HTERT RPE-1 (cell line): ENCODE measurements around the gene VEPH1.

Experiments
- in situ Hi-C: fragments of 300-500 bp; cut with MboI; formaldehyde crosslinking; loops from 4 replicates; pipeline ENCODE4 v1.14.3; 2020; ENCODE audit warnings: low sequenced_read_pairs

VEPH1 gene

DNA sequence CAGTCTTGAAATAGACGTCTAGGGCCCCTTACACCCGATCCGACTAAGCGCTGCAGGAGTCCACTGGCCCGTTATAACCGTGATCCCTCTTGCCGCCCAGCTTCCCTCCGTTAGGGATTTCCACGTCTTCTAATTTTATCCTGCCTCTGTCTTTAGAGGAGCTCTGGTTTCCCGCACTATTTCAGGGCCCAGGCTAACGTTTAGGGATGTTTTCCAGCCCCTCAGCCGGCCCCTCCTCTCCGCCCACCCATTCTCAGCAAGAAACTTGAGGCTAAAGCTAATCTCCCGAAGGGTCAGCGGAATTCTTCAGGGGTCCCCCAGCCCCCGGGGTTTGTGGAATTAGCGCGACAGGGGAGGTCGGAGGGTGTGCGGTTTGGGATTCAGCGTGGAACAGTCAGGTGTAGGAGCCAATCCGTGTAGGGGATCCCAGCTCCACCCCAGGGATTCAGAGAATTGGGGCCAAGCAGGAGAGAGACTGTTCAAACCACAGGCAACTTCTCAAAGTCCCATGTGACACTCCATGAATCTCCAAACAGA, 65.0 kb downstream of the VEPH1 start:
- in situ Hi-C loops: no loop called here

DNA sequence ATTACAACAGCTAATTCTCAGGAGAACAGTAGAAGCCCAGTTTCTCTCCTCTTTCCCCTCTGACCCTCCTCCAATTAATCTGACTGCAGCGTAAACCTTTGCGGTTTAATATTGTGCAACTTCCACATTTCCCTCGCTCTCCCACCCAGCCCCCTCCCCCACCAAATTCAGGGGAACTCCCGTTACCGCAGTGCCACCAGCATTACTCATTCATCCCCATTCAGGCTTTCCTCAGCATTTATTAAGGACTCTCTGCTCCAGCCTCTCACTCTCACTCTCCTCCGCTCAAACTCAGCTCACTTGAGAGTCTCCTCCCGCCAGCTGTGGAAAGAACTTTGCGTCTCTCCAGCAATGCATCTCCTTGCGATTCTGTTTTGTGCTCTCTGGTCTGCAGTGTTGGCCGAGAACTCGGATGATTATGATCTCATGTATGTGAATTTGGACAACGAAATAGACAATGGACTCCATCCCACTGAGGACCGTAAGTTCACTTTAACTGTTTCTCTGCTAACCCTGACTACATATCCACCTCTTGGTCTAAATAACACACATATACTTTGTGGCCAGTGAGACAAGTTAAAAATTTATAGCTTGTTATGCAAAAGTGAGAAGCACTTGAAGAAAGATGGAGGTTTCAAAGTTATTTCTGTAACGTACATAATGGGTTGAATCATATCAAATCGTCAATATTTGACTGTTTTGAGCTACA, 66.5 kb downstream of the VEPH1 start, which contains the start of gene PTX3:
TSS of gene PTX3 (plus strand) at position 268 of the 709 bp plus-strand sequence. CDS start at position 352, 84 bp downstream.
- in situ Hi-C loops: no loop called here

DNA sequence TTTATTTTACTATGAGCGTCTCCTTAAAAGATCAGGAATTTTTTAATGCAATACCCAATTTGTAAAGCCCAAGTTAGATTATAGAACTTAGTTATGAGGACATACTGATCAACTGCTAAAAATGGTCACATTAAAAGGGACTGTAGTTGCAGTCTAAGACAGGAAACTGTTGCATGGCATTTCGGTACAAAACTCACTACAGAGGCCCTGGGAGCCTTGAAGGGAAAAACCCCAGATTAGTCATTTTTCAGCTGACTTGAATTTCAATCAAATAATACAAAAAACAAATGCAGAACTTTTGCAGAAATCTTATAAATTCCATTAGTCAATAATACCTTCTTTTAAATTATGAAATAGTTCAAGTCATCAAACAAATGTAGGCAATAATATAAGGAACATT, 73.5 kb downstream of the VEPH1 start:
- in situ Hi-C loops: no loop called here

DNA sequence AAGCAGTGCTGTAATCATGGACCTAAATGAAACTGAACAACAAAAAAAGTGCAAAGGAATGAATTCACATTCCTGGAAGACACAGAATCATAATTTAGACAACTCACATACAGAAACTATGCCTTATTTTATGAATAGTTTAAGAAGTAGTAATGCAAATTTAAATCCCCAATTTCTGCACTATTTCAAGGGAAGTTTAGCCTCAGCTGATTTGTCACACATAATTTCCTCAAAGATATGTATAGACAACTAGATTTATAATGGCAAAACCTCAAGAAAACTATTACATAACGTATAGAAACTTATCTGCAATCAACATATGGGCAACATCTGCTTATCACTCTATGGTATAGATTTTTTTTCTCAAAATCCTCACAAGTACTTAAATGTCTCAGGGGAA, 74.4 kb downstream of the VEPH1 start:
- in situ Hi-C loops: no loop called here

DNA sequence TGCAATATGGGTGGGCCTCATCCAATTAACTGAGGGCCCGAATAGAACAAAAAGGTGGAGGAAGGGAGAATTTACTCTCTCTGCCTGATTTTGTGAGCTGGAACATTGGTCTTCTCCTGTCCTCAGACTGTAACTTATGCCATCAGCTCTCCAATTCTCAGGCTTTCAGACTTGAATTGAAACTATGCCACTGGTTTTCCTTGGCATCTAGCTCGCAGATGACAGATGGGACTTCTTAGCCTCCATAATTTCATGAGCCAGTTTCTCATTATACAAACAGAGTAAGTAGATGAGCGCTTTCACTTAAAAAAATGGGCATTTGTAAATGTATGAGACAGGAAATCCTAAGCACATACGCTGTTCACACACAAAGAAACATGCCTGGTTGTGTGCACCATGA, 75.3 kb downstream of the VEPH1 start:
- in situ Hi-C loops: no loop called here

DNA sequence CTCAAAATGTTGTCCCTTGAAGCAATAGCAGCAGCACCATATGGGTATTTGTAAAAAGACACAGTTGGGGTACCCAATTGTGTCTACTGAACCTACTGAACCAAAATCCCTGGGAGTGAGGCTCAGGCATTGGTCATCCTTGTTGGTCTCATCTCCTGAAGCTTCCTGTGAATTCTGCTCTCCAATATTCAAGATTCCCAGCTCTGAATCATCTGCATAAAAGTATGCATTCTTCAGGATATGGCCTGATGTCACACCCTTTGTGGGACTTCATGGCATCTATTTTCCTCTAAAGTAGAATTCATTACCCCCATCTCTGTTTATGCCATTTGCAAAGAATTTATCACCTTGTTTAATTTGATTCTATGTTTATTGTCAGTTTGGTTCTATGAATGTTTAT, 79.9 kb downstream of the VEPH1 start:
- in situ Hi-C loops: no loop called here

DNA sequence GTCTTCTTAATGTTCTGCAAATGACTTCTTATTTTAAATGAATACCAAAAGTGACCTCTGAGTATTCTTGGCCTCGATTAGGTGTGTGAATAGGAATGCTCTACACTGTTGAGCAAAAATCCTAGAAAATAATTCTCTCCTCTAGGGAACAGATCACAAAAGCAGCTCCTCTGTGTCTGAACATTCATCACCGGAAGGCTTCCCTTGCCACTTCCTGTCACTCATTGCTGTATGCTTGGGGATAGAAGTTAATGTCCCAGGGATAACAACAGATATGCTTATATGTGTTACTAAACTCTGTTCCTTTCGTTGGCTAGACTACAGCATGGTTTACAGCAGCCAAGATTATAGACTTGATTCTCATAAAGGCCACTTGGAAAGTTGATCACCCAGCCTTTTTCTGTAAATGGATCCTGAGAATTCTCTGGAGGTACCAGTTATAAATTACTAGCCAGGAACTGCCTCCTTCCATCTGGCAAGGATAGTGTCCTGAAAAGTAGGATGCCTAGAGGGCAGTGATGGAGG, 82.5 kb downstream of the VEPH1 start:
- in situ Hi-C loops: no loop called here

DNA sequence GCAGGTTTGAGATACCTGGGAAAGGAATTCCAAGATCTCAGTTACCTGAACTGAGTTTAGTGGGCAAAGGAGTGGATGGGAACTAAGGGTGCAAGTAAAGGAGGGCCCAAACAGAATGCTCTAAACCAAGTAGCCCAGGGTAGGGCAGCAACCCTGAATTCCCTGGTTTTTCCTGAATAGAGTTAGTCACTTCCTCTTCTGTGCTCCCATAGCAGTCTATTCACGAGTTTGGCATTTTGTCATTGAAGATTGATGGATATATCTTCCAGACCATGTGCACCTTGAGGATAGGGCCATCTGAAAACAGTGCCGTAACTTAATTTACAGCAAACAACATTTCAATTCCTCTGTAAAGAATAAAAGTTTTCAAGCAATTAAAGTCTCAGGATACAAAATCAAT, 85.1 kb downstream of the VEPH1 start:
- in situ Hi-C loops: no loop called here

DNA sequence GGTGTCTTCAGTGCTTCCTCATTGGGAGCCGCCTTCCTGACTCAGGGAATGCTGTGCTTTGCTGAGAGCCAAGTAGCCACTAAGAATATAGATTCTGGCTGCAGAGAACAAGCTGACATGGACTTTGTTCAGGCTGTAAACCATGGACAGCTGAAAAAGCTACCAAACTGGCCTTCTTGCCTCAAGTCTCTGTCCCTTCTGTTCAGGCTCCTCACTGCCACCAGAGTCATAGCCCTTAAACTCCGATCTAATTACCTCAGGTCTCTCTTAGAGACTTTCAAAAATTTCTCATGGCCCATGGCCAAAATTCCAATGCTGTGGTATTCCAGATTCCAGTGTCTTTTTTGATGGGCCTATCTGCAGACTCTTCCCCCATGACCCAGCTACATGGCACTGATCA, 86.0 kb downstream of the VEPH1 start:
- in situ Hi-C loops: no loop called here

DNA sequence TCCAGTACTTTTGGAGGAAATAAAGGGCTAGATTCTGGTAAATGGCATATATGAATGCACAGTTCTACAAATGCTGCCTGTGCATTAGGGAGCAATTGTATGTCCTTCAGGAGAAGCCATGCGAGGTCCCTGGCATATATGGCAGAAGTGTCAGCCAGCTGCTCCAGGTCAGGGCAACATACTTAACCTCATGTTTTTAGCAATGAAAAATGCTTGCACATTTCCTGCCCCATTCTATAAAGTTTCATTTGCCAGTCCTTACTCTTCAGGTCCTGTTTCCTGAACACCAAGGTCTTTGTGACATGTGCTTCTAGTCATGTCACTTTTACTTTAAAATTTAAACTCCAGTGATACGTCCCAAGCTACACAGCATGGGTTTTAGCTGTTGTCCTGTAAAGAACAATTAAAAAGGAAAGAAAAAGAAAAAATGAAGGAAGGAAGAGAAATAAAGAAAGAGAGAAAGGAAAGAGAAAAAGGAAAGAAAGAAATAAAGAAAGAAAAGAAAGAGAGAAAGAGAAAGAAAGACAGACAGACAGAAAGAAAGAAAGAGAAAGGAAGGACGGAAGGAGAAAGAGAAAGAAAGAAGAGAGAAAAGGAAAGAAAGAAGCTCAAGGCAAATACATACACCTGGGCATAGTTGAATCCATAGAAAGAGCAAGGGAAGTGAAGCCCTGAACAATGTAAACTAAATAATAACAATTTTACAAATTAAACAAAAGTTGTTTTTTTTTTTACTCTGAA, 86.7 kb downstream of the VEPH1 start:
- in situ Hi-C loops: no loop called here

DNA sequence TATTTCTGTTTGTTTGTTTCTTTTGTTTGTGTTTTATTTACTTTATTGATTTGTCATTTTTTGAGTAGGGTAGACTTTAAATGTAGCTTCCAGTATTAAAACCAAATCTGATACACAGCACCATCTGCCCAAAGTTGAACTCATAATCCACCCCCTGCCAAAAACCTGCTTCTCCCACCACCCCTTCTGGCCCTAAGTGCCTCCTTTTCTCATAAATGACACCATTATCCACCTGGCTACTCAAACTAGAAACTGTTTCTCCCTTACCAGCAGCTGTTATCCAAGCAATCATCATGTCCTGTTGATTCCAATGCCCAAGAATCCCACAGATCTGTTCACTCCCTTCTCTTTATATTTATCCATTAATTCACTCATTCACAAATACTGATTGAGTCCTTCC, 88.4 kb downstream of the VEPH1 start:
- in situ Hi-C loops: no loop called here

DNA sequence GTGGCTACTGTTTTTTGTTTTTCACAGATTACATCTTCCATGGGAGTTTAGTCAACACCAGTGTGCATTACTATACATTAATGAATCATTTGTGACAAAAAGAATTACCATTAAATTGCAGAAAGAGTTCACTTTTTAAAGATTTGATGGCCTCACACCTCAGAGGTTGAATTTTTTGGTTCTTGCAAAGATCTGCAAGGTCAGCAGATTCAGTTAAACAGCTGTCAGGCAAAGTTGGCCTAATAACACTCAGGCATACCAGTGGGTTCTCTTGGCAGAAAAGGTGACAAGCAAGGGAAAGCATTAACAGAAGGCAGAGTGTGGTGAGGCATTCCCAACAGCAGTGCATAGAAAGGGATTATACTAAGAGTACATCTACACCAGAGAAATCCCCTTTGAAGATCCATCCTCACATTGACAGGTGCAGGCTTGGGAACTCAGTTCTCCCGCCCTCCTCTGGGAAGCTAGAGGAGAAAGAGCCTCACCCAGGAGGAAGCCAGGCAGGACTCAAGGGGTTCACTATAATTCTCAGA, 90.8 kb downstream of the VEPH1 start:
- in situ Hi-C loops: no loop called here

DNA sequence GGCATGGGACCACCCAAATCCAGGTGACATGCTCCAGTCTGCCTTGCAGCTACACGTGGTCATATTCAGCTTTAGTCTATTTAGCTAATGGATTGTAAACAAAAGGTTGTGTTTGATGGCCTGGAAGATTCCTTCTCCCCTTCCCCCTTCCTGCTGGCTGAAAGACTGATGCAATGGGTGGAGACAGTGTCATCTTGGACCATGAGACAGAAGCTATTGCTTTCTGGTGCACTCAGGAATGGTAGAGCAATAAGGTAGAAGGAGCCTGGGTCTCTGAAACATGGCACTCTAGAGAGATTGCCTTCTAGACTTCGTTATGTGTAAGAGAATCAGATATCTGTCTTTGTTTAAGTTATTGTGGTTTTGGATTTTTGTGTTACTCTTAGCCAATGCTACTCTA, 92.3 kb downstream of the VEPH1 start:
- in situ Hi-C loops: no loop called here

DNA sequence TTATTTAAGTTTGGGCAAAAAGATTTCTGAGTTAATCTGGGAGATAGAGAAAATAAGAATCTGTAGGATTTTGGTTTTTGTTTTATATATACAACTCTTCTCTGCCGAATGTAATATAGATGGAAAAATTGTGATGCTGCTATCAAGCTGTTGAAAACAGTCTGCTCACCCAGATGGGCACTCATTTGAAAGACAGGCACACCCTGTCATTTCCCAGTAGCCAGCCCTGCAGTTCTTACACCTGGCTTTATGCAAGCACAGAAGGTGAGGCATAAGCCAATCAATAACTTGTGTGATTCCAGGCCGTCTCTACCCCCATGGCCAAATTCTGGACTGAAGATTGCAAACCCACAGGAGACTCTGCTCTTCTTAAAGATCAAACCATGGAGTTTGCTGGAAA, 93.7 kb downstream of the VEPH1 start:
- in situ Hi-C loops: no loop called here

DNA sequence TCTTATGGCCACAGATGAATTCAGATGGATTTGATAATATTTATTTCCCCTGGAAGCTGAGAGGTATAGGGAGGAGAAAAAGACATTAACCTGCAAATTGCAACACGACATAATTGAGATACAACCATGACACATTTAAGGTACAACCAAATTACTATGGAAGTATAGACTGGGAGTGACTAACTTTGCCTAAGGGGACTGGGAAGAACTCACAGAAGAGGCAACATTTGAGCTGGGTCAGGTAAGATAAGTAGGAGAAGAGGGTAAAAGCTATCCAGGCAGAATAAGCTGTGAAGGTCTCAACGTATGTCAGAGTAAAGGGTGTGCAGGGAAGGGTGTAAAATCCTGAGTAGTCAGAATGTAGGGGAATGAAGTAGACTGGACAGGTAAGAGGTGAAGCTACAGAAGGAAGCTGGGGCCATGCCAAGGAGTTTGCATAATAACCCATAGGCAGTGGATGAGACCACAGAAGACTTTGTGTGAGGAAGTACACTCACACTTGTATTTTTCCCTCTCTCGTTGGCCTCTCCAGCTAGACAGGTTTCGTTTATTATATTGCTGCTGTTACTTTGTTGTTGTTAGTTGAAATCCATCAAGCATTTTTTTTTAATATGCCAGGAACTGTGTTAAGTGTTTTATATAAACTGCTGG, 94.6 kb downstream of the VEPH1 start:
- in situ Hi-C loops: no loop called here

DNA sequence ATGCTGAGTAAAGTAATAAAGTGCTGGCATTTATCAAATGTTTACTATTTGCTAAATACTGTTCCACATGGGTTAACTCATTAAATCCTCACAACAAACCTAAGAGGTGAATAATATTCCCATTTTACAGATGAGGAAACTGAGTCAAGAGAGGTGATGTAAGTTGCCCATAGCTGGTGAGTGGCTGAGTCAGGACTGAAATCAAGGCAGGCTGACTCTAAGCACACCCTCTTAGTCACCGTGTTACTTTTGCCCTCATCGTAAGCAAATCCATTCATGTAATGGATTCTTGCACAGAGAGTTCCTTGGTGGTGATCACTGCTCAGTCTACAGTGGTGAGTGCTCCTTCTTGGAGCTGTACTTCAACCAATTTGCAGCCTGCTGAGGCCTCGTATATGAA, 95.4 kb downstream of the VEPH1 start:
- in situ Hi-C loops: no loop called here

DNA sequence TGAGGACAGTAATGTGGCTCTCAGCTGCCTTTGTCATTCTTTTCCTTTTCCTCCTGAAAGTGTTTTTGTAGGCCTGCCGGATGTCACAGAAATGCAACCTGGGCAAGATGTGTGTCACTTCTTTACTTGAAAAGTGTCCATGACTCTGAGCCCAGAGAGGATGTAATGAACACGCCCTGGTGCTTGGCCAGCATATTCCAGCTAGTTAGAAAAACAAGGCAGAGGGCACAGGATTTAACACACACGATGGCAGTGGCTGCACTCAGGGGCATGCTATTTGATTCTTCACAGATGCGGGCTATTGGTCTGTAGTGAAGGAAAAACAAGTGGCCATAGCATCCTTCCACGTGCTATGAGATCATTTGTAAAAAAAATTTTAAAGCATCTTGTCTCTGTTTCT, 96.8 kb downstream of the VEPH1 start:
- in situ Hi-C loops: no loop called here

DNA sequence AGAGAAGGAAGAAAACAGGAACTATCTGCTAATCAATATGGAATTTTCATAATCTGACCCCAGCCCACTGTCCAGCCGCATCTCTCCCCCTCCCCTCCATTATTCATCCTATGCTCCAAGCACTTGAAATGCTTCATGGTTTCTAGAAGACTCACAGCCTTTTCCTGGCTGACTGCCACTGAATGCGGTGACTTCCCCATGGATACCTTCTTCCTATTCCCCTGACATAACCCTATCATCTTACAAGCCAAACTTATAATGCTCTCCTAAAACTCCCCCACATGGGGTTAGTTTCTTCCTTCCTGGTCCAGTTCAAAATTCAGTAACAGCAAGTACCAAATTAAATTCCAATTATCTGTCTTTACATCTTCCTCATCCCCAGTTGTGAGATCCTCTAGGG, 97.8 kb downstream of the VEPH1 start:
- in situ Hi-C loops: no loop called here

DNA sequence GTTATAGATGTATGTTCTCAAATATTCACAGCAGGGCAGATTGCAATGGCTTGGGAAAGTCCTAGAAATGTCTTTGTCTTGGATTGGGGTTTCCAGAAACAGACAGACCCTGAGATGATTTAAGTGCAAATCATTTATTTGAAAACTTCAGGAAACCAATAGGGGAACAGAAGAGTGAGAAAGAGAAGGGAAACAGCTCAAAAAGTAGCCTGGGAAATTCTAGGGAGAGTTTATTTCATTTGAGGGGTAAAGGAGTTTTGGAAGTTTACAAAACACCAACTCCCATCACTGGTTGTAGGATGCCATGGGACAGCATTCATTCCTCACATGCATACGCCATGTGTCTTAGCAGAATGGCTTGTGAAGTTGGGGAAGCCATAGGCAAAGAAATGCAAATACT, 98.8 kb downstream of the VEPH1 start:
- in situ Hi-C loops: no loop called here

DNA sequence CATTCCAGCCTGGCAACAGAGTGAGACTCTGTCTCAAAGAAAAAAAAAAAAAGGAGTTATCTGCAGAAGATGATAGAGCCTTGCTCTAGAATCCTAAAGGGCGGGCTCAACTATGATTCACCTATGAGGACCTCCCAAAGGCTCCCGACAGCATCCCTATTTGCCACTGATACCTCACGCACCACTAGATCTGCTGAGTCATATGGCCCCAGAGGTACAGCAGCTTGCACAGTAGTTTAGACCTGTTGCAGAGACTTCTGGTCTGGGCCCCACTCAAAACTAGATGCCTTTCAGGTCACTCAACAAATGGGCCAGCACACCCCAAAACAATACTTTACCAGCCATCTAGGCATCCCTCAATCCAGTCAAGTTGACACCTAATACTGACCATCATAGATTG, 104.6 kb downstream of the VEPH1 start:
- in situ Hi-C loops: no loop called here

DNA sequence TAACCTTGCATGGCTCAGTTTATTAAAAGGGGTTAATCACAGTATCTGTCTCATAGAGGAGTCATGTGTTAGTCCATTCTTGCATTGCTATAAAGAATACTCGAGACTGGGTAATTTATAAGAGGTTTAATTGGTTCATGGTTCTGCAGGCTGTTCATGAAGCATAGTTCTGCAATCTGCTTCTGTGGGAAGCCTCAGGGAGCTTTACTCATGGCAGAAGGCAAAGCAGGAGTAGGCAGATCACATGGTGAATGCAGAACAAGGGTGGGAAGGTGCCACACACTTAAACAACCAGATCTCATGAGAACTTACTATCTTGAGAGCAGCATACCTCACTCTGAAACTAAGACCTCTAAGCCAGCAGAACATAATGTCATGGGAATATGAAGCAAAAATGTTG, 108.8 kb downstream of the VEPH1 start:
- in situ Hi-C loops: no loop called here
